ENCODE data around the gene FAM120C. TPM values are rescaled to one million over a fixed set of nuclear protein-coding genes. Genes with fewer than 3 reads are reported as not detected.

FAM120C gene
- total RNA-seq, 1 experiment from 2014 or later = 10.6 TPM

DNA sequence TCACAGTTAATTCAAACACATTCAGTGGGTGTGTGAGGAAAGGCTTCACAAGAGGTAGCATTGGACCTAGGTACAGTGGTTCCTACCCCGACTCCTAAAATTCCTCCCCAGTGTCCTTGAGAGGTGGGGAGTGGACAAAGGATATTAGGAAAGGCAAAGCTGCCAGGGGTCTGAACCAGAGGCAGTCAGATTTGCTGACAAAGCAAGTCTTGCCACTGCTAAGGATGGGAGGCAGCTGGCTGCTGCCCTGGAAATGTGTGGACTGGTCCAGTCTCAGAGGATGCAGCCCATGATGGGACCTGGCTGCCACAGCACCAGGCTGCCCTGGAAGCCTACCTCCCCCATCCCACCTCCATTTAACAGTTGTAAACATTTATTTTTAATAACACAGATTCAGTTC lies 134.6 kb downstream of the FAM120C start:
- Mint-ChIP-seq H3K4me3 (no peak overlapping the region), H3K9me3 (no peaks in the 10 kb centered on the region), H3K27ac (no peak overlapping the region), H3K36me3 (no peaks in the 10 kb centered on the region), H3K27me3 (ENCODE audit: low read depth) (no peaks in the 10 kb centered on the region; the same call in 1 of the 2 replicates), H3K4me1 (peaks cover 29% of the 10 kb centered on the region)
- DNase-seq (ENCODE audit: low spot score) (no peak), ATAC-seq (no peak)
- no peak for TF ChIP-seq SOX15 (CRISPR knock-in tag; IDR thresholded peaks at IDR 0.05)
- no peak for TF ChIP-seq GRHL2 (CRISPR knock-in tag; IDR thresholded peaks at IDR 0.05; ENCODE audit: insufficient replicate concordance, severe bottlenecking)
- TF ChIP-seq ZNF232 (CRISPR knock-in tag; IDR thresholded peaks at IDR 0.05) = no peak
- no peak for TF ChIP-seq RORB (CRISPR knock-in tag; IDR thresholded peaks at IDR 0.05)
- no peak for TF ChIP-seq ZNF121 (CRISPR knock-in tag; IDR thresholded peaks at IDR 0.05)
- POLR2A ChIA-PET = no interaction called here
- CTCF ChIA-PET = no interaction called here

DNA sequence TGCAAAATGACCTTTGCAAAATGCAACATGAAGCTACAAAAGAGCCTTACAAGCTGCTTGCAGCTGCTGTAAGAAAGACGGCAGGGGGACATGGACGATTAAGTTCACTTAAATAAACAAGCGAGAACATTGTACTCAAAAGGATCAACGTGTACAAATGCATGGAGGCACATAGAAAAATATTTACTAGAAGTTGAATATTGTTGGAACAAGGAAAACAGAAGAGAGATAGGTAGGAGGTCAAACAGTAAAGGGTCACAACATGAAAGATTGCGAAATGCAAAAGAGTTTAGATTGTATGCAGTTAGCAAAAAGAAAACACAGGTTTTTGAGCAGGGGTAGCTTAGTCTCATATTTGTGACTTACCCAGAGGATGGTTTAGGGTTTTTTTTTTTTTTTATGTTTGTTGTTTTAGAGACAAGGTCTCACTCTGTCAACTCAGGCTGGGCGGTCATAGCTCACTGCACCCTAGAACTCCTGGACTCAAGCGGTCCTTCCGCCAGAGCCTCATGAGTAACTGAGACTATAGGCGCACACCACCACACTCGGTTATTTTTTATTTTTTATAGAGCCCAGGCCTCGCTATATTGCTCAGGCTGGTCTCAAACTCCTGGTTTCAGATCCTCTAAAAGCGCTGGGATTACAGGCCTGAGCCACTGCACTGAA lies 137.4 kb downstream of the FAM120C start:
- H3K4me1 Mint-ChIP-seq = peaks cover 29% of the 10 kb centered on the region
- ATAC-seq = no peak
- H3K4me3 Mint-ChIP-seq = peak overlapping the region; percentile 94
- ChIA-PET POLR2A (interaction anchor here (1.3 to 1.4 kb wide), 2 partner anchors 138 to 359 kb away, joined by 3 to 4 read pairs; partner anchors contain the start of genes FAM120C and HUWE1), CTCF (no interaction called here)
- H3K27ac Mint-ChIP-seq = peak overlapping the region; percentile 99
- DNase-seq (ENCODE audit: low spot score) = no peak
- peaks cover 7% of the 10 kb centered on the region for H3K36me3 Mint-ChIP-seq
- no peaks in the 10 kb centered on the region for H3K27me3 Mint-ChIP-seq (ENCODE audit: low read depth)
- no peaks in the 10 kb centered on the region for H3K9me3 Mint-ChIP-seq
- TF ChIP-seq, protein P1, sequence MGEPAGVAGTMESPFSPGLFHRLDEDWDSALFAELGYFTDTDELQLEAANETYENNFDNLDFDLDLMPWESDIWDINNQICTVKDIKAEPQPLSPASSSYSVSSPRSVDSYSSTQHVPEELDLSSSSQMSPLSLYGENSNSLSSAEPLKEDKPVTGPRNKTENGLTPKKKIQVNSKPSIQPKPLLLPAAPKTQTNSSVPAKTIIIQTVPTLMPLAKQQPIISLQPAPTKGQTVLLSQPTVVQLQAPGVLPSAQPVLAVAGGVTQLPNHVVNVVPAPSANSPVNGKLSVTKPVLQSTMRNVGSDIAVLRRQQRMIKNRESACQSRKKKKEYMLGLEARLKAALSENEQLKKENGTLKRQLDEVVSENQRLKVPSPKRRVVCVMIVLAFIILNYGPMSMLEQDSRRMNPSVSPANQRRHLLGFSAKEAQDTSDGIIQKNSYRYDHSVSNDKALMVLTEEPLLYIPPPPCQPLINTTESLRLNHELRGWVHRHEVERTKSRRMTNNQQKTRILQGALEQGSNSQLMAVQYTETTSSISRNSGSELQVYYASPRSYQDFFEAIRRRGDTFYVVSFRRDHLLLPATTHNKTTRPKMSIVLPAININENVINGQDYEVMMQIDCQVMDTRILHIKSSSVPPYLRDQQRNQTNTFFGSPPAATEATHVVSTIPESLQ (CRISPR knock-in tag; IDR thresholded peaks at IDR 0.05) = no peak
- TF ChIP-seq, protein P2, sequence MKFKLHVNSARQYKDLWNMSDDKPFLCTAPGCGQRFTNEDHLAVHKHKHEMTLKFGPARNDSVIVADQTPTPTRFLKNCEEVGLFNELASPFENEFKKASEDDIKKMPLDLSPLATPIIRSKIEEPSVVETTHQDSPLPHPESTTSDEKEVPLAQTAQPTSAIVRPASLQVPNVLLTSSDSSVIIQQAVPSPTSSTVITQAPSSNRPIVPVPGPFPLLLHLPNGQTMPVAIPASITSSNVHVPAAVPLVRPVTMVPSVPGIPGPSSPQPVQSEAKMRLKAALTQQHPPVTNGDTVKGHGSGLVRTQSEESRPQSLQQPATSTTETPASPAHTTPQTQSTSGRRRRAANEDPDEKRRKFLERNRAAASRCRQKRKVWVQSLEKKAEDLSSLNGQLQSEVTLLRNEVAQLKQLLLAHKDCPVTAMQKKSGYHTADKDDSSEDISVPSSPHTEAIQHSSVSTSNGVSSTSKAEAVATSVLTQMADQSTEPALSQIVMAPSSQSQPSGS (CRISPR knock-in tag; IDR thresholded peaks at IDR 0.05; ENCODE audit: borderline replicate concordance, low read depth) = no peak
- TF ChIP-seq JUN (CRISPR knock-in tag; IDR thresholded peaks at IDR 0.05) (no peak), RORB (CRISPR knock-in tag; IDR thresholded peaks at IDR 0.05) (no peak), RELA (CRISPR knock-in tag; IDR thresholded peaks at IDR 0.05; ENCODE audit: borderline replicate concordance) (no peak), NFYB (CRISPR knock-in tag; conservative IDR thresholded peaks at IDR 0.05; ENCODE audit: low read depth) (no peak), FOXJ3 (CRISPR knock-in tag; IDR thresholded peaks at IDR 0.05; ENCODE audit: borderline replicate concordance) (no peak), MYBL2 (CRISPR knock-in tag; IDR thresholded peaks at IDR 0.05) (no peak), TCF7 (CRISPR knock-in tag; IDR thresholded peaks at IDR 0.05; ENCODE audit: low read depth) (no peak), NFE2L1 (CRISPR knock-in tag; IDR thresholded peaks at IDR 0.05) (no peak)
- TF ChIP-seq, protein P3, sequence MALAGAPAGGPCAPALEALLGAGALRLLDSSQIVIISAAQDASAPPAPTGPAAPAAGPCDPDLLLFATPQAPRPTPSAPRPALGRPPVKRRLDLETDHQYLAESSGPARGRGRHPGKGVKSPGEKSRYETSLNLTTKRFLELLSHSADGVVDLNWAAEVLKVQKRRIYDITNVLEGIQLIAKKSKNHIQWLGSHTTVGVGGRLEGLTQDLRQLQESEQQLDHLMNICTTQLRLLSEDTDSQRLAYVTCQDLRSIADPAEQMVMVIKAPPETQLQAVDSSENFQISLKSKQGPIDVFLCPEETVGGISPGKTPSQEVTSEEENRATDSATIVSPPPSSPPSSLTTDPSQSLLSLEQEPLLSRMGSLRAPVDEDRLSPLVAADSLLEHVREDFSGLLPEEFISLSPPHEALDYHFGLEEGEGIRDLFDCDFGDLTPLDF (CRISPR knock-in tag; IDR thresholded peaks at IDR 0.05) = no peak
- TF ChIP-seq, protein P4, sequence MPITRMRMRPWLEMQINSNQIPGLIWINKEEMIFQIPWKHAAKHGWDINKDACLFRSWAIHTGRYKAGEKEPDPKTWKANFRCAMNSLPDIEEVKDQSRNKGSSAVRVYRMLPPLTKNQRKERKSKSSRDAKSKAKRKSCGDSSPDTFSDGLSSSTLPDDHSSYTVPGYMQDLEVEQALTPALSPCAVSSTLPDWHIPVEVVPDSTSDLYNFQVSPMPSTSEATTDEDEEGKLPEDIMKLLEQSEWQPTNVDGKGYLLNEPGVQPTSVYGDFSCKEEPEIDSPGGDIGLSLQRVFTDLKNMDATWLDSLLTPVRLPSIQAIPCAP (CRISPR knock-in tag; IDR thresholded peaks at IDR 0.05) = no peak
- TF ChIP-seq, protein P5, sequence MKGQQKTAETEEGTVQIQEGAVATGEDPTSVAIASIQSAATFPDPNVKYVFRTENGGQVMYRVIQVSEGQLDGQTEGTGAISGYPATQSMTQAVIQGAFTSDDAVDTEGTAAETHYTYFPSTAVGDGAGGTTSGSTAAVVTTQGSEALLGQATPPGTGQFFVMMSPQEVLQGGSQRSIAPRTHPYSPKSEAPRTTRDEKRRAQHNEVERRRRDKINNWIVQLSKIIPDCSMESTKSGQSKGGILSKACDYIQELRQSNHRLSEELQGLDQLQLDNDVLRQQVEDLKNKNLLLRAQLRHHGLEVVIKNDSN (CRISPR knock-in tag; IDR thresholded peaks at IDR 0.05) = no peak
- TF ChIP-seq, protein P6, sequence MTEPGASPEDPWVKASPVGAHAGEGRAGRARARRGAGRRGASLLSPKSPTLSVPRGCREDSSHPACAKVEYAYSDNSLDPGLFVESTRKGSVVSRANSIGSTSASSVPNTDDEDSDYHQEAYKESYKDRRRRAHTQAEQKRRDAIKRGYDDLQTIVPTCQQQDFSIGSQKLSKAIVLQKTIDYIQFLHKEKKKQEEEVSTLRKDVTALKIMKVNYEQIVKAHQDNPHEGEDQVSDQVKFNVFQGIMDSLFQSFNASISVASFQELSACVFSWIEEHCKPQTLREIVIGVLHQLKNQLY (CRISPR knock-in tag; IDR thresholded peaks at IDR 0.05) = no peak
- TF ChIP-seq, protein P7, sequence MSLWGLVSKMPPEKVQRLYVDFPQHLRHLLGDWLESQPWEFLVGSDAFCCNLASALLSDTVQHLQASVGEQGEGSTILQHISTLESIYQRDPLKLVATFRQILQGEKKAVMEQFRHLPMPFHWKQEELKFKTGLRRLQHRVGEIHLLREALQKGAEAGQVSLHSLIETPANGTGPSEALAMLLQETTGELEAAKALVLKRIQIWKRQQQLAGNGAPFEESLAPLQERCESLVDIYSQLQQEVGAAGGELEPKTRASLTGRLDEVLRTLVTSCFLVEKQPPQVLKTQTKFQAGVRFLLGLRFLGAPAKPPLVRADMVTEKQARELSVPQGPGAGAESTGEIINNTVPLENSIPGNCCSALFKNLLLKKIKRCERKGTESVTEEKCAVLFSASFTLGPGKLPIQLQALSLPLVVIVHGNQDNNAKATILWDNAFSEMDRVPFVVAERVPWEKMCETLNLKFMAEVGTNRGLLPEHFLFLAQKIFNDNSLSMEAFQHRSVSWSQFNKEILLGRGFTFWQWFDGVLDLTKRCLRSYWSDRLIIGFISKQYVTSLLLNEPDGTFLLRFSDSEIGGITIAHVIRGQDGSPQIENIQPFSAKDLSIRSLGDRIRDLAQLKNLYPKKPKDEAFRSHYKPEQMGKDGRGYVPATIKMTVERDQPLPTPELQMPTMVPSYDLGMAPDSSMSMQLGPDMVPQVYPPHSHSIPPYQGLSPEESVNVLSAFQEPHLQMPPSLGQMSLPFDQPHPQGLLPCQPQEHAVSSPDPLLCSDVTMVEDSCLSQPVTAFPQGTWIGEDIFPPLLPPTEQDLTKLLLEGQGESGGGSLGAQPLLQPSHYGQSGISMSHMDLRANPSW (CRISPR knock-in tag; conservative IDR thresholded peaks at IDR 0.05; ENCODE audit: low read depth) = no peak
- TF ChIP-seq, protein P8, sequence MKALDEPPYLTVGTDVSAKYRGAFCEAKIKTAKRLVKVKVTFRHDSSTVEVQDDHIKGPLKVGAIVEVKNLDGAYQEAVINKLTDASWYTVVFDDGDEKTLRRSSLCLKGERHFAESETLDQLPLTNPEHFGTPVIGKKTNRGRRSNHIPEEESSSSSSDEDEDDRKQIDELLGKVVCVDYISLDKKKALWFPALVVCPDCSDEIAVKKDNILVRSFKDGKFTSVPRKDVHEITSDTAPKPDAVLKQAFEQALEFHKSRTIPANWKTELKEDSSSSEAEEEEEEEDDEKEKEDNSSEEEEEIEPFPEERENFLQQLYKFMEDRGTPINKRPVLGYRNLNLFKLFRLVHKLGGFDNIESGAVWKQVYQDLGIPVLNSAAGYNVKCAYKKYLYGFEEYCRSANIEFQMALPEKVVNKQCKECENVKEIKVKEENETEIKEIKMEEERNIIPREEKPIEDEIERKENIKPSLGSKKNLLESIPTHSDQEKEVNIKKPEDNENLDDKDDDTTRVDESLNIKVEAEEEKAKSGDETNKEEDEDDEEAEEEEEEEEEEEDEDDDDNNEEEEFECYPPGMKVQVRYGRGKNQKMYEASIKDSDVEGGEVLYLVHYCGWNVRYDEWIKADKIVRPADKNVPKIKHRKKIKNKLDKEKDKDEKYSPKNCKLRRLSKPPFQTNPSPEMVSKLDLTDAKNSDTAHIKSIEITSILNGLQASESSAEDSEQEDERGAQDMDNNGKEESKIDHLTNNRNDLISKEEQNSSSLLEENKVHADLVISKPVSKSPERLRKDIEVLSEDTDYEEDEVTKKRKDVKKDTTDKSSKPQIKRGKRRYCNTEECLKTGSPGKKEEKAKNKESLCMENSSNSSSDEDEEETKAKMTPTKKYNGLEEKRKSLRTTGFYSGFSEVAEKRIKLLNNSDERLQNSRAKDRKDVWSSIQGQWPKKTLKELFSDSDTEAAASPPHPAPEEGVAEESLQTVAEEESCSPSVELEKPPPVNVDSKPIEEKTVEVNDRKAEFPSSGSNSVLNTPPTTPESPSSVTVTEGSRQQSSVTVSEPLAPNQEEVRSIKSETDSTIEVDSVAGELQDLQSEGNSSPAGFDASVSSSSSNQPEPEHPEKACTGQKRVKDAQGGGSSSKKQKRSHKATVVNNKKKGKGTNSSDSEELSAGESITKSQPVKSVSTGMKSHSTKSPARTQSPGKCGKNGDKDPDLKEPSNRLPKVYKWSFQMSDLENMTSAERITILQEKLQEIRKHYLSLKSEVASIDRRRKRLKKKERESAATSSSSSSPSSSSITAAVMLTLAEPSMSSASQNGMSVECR (CRISPR knock-in tag; IDR thresholded peaks at IDR 0.05; ENCODE audit: borderline replicate concordance) = no peak
